Naive thymus-derived CD8-positive, alpha-beta T cell (primary cell): ENCODE measurements around the gene FLNB. TPM values are rescaled to one million over a fixed set of nuclear protein-coding genes. Genes with fewer than 3 reads are reported as not detected.
A peak's percentile ranks its signal among the peaks of the same experiment; 100 is the strongest.

Source experiments
- ATAC-seq, 2 donors: fragments of 150-1000 bp; cut with Tn5 transposase in 1 of 2; sonication (Bioruptor Pico), chemical (Tn5 transposase) in 1 of 2; 1 replicate in 1 of 2; 2 replicates in 1 of 2; pipeline ENCODE4 v1.10.0; 2021; ENCODE audit warnings: mild to moderate bottlenecking in 2 of 2, moderate library complexity in 2 of 2
- POLR2A ChIA-PET: fragments of 350-600 bp; sonication (Branson Sonifier 250); formaldehyde crosslinking; loops from one replicate; lab custom pipeline; 2021; ENCODE audit warnings: antibody characterized with exemption; lab: Charles Lee
- DNase-seq, 10 donors: peaks; one replicate each; pipeline versions ENCODE4 v3.0.0 to v3.0.0-alpha.2; 2020 to 2022
- H3K27ac Mint-ChIP-seq, 10 donors: one replicate each; pipeline ENCODE4 v1.8.0; 2020 to 2022; ENCODE audit warnings: mild to moderate bottlenecking in 10 of 10, mixed read lengths in 10 of 10, moderate library complexity in 4 of 10, inconsistent platforms in 1 of 10
- H3K27me3 Mint-ChIP-seq, 5 donors: one replicate each; pipeline ENCODE4 v1.8.0; 2021 to 2022; ENCODE audit warnings: mixed read lengths in 5 of 5
- H3K36me3 Mint-ChIP-seq, 3 donors: one replicate each; pipeline ENCODE4 v1.8.0; 2020 to 2022; ENCODE audit warnings: mixed read lengths in 3 of 3, mild to moderate bottlenecking in 2 of 3, inconsistent platforms in 1 of 3
- H3K4me1 Mint-ChIP-seq, 4 donors: one replicate each; pipeline ENCODE4 v1.8.0; 2021 to 2022; ENCODE audit warnings: mixed read lengths in 4 of 4
- H3K4me3 Mint-ChIP-seq, 10 donors: one replicate each; pipeline ENCODE4 v1.8.0; 2020 to 2022; ENCODE audit warnings: mild to moderate bottlenecking in 10 of 10, mixed read lengths in 10 of 10, moderate library complexity in 6 of 10, inconsistent platforms in 1 of 10
- H3K9me3 Mint-ChIP-seq, 9 donors: one replicate each; pipeline ENCODE4 v1.8.0; 2020 to 2022; ENCODE audit warnings: mixed read lengths in 9 of 9, mild to moderate bottlenecking in 3 of 9, inconsistent platforms in 1 of 9, moderate library complexity in 1 of 9
- polyA plus RNA-seq, 3 donors: library from polyadenylated mRNA; unstranded; fragments of 300-500 nt; fragmentation: Illumina TruSeq; gene quantifications; one replicate each; pipeline ENCODE4 v1.2.3, GENCODE V29; 2021
- total RNA-seq, 8 experiments: library from RNA in 2 of 8; stranded (reverse) in 2 of 8; gene quantifications; one replicate each; pipeline ENCODE4 v1.2.3 and lab custom pipeline; 2021 to 2026

Gene FLNB
- total and polyA plus RNA-seq, 5 experiments from 2014 or later: 11.8 to 76.7 (median 32.2) TPM

- POLR2A ChIA-PET: interaction anchor here (0.6 to 1.5 kb wide), 4 partner anchors 20 to 203 kb away, joined by 3 to 5 read pairs (median 4); no protein-coding TSS in a partner anchor
- no peaks in the 10 kb centered on the region for H3K9me3 Mint-ChIP-seq
- no peak overlapping the region for H3K4me3 Mint-ChIP-seq
- ATAC-seq (no peak), DNase-seq (no peak)
- peak overlapping the region in 2 of 10 donors; percentile 52 to 62 for H3K27ac Mint-ChIP-seq
- peaks cover 34 to 82% (median 67%) of the 10 kb centered on the region in 4 donors for H3K4me1 Mint-ChIP-seq
- H3K27me3 Mint-ChIP-seq: no peaks in the 10 kb centered on the region
- peaks cover 0 to 2% (median 2%) of the 10 kb centered on the region in 3 donors for H3K36me3 Mint-ChIP-seq
Observed at GRCh38 chr3:58013973-58014649, 5.9 kb downstream of the FLNB start.

- ATAC-seq: no peak
- Mint-ChIP-seq H3K4me3 (peak overlapping the region in 1 of 10 donors; percentile 3), H3K9me3 (no peaks in the 10 kb centered on the region), H3K36me3 (peaks cover 0 to 2% (median 2%) of the 10 kb centered on the region in 3 donors), H3K27ac (peak overlapping the region in 9 of 10 donors; percentile 3 to 76 (median 52)), H3K4me1 (peaks cover 38 to 84% (median 67%) of the 10 kb centered on the region in 4 donors), H3K27me3 (no peaks in the 10 kb centered on the region)
- POLR2A ChIA-PET: interaction anchor here (0.8 to 1.5 kb wide), 3 partner anchors 66 to 107 kb away, joined by 3 read pairs; no protein-coding TSS in a partner anchor
- DNase-seq: no peak
Observed at GRCh38 chr3:58015520-58015915, 7.3 kb downstream of the FLNB start.

- DNase-seq: no peak
- H3K27ac Mint-ChIP-seq: peak overlapping the region in 3 of 10 donors; percentile 0 to 87 (median 29)
- no peak overlapping the region for H3K4me3 Mint-ChIP-seq
- peaks cover 0 to 2% (median 0%) of the 10 kb centered on the region in 3 donors for H3K36me3 Mint-ChIP-seq
- H3K4me1 Mint-ChIP-seq: peaks cover 39 to 85% (median 65%) of the 10 kb centered on the region in 4 donors
- no peak for ATAC-seq
- no peaks in the 10 kb centered on the region for H3K27me3 Mint-ChIP-seq
- POLR2A ChIA-PET: no interaction called here
- H3K9me3 Mint-ChIP-seq: no peaks in the 10 kb centered on the region
Observed at GRCh38 chr3:58016710-58017109, 8.5 kb downstream of the FLNB start.

- Mint-ChIP-seq H3K4me1 (peaks cover 32 to 80% (median 55%) of the 10 kb centered on the region in 4 donors), H3K4me3 (peak overlapping the region in 3 of 10 donors; percentile 18 to 41 (median 36)), H3K36me3 (peaks cover 0 to 2% (median 0%) of the 10 kb centered on the region in 3 donors)
Observed at GRCh38 chr3:58018892-58019742, 10.9 kb downstream of the FLNB start.

GRCh38 chr3:58020783-58021071, 12.5 kb downstream of the FLNB start:
- Mint-ChIP-seq H3K27me3 (no peaks in the 10 kb centered on the region), H3K9me3 (no peaks in the 10 kb centered on the region), H3K36me3 (peaks cover 0 to 2% (median 0%) of the 10 kb centered on the region in 3 donors), H3K27ac (peak overlapping the region in 6 of 10 donors; percentile 18 to 90 (median 68)), H3K4me1 (peaks cover 32 to 77% (median 54%) of the 10 kb centered on the region in 4 donors), H3K4me3 (peak overlapping the region in 1 of 10 donors; percentile 48)
- POLR2A ChIA-PET: no interaction called here
- no peak for ATAC-seq
- no peak for DNase-seq

More at GRCh38 chr3:58018892-58019742, 10.9 kb downstream of the FLNB start:
- Mint-ChIP-seq H3K27ac (peak overlapping the region in 8 of 10 donors; percentile 10 to 90 (median 46)), H3K9me3 (no peaks in the 10 kb centered on the region), H3K27me3 (no peaks in the 10 kb centered on the region)
- POLR2A ChIA-PET: interaction anchor here (0.6 to 0.7 kb wide), 2 partner anchors 63 to 163 kb away, joined by 5 read pairs; no protein-coding TSS in a partner anchor
- DNase-seq (no peak), ATAC-seq (no peak)

GRCh38 chr3:58021072-58021959, 13.1 kb downstream of the FLNB start:
- peaks cover 34 to 77% (median 57%) of the 10 kb centered on the region in 4 donors for H3K4me1 Mint-ChIP-seq
- no peaks in the 10 kb centered on the region for H3K27me3 Mint-ChIP-seq
- H3K36me3 Mint-ChIP-seq: peaks cover 0 to 2% (median 0%) of the 10 kb centered on the region in 3 donors
- POLR2A ChIA-PET: no interaction called here
- DNase-seq: no peak
- ATAC-seq: no peak
- H3K4me3 Mint-ChIP-seq: peak overlapping the region in 1 of 10 donors; percentile 51
- H3K9me3 Mint-ChIP-seq: no peaks in the 10 kb centered on the region
- peak overlapping the region in 9 of 10 donors; percentile 11 to 90 (median 65) for H3K27ac Mint-ChIP-seq

- Mint-ChIP-seq H3K27ac (peak overlapping the region in 8 of 10 donors; percentile 34 to 82 (median 65)), H3K27me3 (no peaks in the 10 kb centered on the region), H3K4me1 (peaks cover 31 to 78% (median 57%) of the 10 kb centered on the region in 4 donors), H3K4me3 (no peak overlapping the region), H3K36me3 (peaks cover 0 to 1% (median 0%) of the 10 kb centered on the region in 3 donors), H3K9me3 (no peaks in the 10 kb centered on the region)
- POLR2A ChIA-PET: interaction anchor here (0.7 kb wide), 1 partner anchor 27 kb away, joined by 5 read pairs; no protein-coding TSS in a partner anchor
- ATAC-seq (no peak), DNase-seq (no peak)
Observed at GRCh38 chr3:58021962-58022361, 13.7 kb downstream of the FLNB start.

GRCh38 chr3:58022490-58022889, 14.3 kb downstream of the FLNB start:
- Mint-ChIP-seq H3K36me3 (peaks cover 0 to 6% (median 0%) of the 10 kb centered on the region in 3 donors), H3K9me3 (no peaks in the 10 kb centered on the region), H3K4me1 (peaks cover 31 to 76% (median 57%) of the 10 kb centered on the region in 4 donors), H3K27ac (peak overlapping the region in 1 of 10 donors; percentile 65), H3K4me3 (no peak overlapping the region), H3K27me3 (no peaks in the 10 kb centered on the region)
- ATAC-seq (no peak), DNase-seq (no peak)
- POLR2A ChIA-PET: interaction anchor here (0.7 to 1.3 kb wide), 2 partner anchors 10 to 27 kb away, joined by 3 to 5 read pairs; no protein-coding TSS in a partner anchor

GRCh38 chr3:58023531-58023930, 15.3 kb downstream of the FLNB start:
- Mint-ChIP-seq H3K9me3 (no peaks in the 10 kb centered on the region), H3K4me1 (peaks cover 31 to 77% (median 58%) of the 10 kb centered on the region in 4 donors)
- POLR2A ChIA-PET: interaction anchor here (0.7 to 1.3 kb wide), 2 partner anchors 11 to 626 kb away, joined by 3 to 4 read pairs; no protein-coding TSS in a partner anchor

GRCh38 chr3:58025406-58025805, 17.2 kb downstream of the FLNB start:
- Mint-ChIP-seq H3K9me3 (no peaks in the 10 kb centered on the region), H3K27me3 (no peaks in the 10 kb centered on the region), H3K36me3 (peaks cover 0 to 7% (median 2%) of the 10 kb centered on the region in 3 donors), H3K4me1 (peaks cover 28 to 73% (median 55%) of the 10 kb centered on the region in 4 donors), H3K4me3 (peak overlapping the region in 1 of 10 donors; percentile 9), H3K27ac (peak overlapping the region in 7 of 10 donors; percentile 14 to 79 (median 74))
- no peak for ATAC-seq
- DNase-seq: no peak
- POLR2A ChIA-PET: interaction anchor here (0.5 kb wide), 1 partner anchor 9 kb away, joined by 3 read pairs; no protein-coding TSS in a partner anchor

More at GRCh38 chr3:58023531-58023930, 15.3 kb downstream of the FLNB start:
- peak overlapping the region in 1 of 10 donors; percentile 5 for H3K27ac Mint-ChIP-seq
- H3K4me3 Mint-ChIP-seq: no peak overlapping the region
- no peaks in the 10 kb centered on the region for H3K27me3 Mint-ChIP-seq
- DNase-seq: no peak
- no peak for ATAC-seq
- H3K36me3 Mint-ChIP-seq: peaks cover 0 to 7% (median 0%) of the 10 kb centered on the region in 3 donors

GRCh38 chr3:58025837-58026569, 17.8 kb downstream of the FLNB start:
- H3K9me3 Mint-ChIP-seq: no peaks in the 10 kb centered on the region
- peak overlapping the region in 5 of 10 donors; percentile 68 to 85 (median 75) for H3K27ac Mint-ChIP-seq
- H3K4me3 Mint-ChIP-seq: peak overlapping the region in 1 of 10 donors; percentile 9
- DNase-seq: peak in 1 of 10 donors; percentile 18
- POLR2A ChIA-PET: no interaction called here
- H3K4me1 Mint-ChIP-seq: peaks cover 26 to 67% (median 52%) of the 10 kb centered on the region in 4 donors
- H3K36me3 Mint-ChIP-seq: peaks cover 0 to 7% (median 2%) of the 10 kb centered on the region in 3 donors
- peak in 1 of 2 donors; percentile 59 for ATAC-seq
- no peaks in the 10 kb centered on the region for H3K27me3 Mint-ChIP-seq
